Uterine smooth muscle cell (primary cell): ENCODE data around the gene TCP11L1. TPM values are rescaled to one million over a fixed set of nuclear protein-coding genes. Genes with fewer than 3 reads are reported as not detected.

Experiments
- total RNA-seq: library from RNA; depleted of rRNA; stranded (reverse); fragments of >200 nt; gene quantifications from 2 replicates; pipeline ENCODE4 v1.2.3, GENCODE V29; 2014

The TCP11L1 gene, protein sequence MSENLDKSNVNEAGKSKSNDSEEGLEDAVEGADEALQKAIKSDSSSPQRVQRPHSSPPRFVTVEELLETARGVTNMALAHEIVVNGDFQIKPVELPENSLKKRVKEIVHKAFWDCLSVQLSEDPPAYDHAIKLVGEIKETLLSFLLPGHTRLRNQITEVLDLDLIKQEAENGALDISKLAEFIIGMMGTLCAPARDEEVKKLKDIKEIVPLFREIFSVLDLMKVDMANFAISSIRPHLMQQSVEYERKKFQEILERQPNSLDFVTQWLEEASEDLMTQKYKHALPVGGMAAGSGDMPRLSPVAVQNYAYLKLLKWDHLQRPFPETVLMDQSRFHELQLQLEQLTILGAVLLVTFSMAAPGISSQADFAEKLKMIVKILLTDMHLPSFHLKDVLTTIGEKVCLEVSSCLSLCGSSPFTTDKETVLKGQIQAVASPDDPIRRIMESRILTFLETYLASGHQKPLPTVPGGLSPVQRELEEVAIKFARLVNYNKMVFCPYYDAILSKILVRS
- 19.3 and 20.1 TPM in 2 replicates for total RNA-seq

DNA sequence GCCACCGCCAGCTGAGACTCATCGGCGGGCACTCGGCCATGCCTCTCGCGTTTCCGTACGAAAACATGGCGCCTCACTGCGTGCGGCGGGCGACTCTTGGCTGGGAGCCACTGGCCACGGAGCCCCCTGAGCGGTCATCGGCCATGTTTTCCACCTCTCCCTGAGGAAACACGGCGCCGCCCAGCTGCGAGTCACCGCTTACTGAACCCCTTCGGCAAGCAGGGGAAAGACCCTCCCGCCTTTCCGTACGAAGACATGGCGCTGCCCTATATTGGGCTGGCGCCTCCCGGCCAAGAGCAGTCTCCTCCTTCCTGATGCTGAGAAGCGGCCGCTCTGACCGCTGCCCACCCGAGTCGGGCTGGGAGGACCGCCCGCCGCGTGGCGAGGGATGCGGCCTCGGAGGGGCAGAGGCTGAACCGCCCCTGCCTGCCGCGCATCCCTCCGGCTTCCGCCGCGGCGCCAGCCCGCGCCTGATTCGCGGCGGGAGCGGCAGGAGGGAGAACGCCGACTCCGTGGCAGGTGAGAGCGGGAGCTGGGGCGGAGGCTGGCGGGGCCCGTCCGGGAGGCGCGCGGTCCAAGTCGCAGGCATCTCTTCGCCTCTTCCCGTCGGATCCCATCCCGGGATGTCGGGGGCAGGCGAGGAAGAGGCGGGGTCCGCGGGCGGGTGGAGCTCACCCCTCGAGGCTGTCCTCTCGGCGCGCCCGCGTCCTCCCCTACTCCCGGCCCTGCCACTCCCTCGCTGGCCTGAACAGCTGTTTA, at the start of gene TCP11L1:
TSS of gene TCP11L1 (plus strand) at position 299 of the 759 bp plus-strand sequence. CDS start 4,202 bp downstream, outside the sequence.

DNA sequence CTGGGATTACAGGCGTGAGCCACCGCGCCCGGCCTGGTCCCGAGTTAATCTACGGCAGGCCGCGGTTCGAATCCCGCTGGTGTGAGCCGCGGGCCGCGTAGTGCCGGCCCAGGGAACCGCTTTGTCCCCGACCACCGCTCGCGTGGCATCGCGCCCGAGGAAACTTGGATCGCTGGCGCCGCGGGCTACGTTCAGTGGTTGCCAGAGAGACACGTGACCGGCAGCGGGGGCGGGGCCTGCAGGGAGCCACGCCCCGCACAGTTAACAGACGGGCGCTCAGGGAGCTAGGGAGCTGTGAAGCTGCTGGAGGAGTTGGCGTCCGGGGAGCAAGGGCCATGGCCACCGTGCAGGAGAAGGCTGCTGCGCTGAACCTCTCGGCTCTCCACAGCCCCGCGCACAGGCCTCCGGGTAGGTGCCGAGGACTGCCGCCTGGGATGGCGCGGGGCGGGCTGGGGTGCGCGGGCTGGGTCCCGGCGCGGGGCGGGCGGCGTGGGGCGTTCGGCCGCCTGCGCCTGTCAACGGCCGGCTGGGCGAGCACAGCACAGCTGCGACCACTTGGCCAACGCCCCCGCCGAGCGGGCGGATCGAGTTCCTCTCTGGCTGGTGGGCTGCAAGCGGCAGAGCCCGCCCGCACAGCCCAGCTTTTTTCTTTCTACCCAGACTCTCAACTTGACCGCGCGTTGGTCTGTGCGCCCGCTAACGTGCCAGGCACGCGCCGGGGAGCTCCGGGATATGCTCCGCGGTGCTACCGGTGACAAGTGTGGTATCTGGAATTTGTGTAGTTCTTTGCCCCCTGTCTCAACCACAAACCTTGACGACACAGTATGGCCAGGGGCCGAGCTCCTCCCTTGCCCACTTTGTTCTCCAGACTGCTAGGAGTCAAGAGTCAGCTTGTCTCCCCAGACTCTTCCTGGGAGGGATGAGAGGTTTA, 23.5 kb upstream of the TCP11L1 start, which contains the start of gene DEPDC7:
TSS of gene DEPDC7 (plus strand) at position 258 of the 931 bp plus-strand sequence. CDS start at position 336, 78 bp downstream.

Other genes starting within 250 kb of the TCP11L1 start
- under 0.01 TPM in 1 of 2 replicates, not detected in the other for gene CCDC73, start 244.9 kb upstream of the TCP11L1 start, total RNA-seq
- gene PRRG4, start 209.6 kb upstream of the TCP11L1 start, total RNA-seq = 0.12 and 0.22 TPM in 2 replicates
- 21.9 and 27.1 TPM in 2 replicates for gene QSER1, start 146.8 kb upstream of the TCP11L1 start, total RNA-seq
- gene DEPDC7, start 23.7 kb upstream of the TCP11L1 start, total RNA-seq = 6.6 and 7.9 TPM in 2 replicates
- gene CSTF3, start 121.9 kb downstream of the TCP11L1 start, total RNA-seq = 28.0 and 34.1 TPM in 2 replicates
- gene HIPK3, start 217.8 kb downstream of the TCP11L1 start, total RNA-seq = 66.7 and 102 TPM in 2 replicates